NCI-H2196 treated with DMSO at 0.1 percent for 48 hours (cell line): ENCODE measurements around the gene SRGAP2C.
"Not testable (repeated sequence)": the region's sequence is repeated elsewhere in the genome, so short reads cannot be mapped to it uniquely, and the experiment has no call there.

ENCODE experiments used
- DNase-seq: peaks from one replicate; lab custom pipeline; 2025; ENCODE audit not compliant: unreplicated experiment; lab: John Stamatoyannopoulos, UW

SRGAP2C gene

GRCh38 chr1:121226295-121226904 lies 41.6 kb downstream of the SRGAP2C start:
- not testable (repeated sequence) for DNase-seq

DNA sequence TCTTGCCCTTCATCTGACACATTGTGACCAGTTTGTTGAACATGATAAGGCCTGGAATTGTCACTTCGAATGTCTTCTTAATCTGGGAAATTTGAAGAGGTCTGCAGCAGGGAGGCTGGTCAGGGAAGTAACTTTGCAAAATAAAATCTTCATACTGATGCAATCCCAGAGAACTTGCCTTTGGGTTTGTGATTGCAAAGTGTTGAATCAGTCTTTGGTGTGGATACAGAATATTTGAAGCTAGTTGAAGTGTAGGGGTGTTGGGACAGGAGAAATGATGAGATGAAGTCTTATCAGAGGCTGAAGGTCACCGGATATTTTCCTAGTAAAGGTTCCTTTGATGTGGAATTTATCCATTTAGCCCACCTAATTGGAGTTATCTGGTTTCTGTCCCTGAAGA lies 42.1 kb downstream of the SRGAP2C start:
- not testable (repeated sequence) for DNase-seq

DNA sequence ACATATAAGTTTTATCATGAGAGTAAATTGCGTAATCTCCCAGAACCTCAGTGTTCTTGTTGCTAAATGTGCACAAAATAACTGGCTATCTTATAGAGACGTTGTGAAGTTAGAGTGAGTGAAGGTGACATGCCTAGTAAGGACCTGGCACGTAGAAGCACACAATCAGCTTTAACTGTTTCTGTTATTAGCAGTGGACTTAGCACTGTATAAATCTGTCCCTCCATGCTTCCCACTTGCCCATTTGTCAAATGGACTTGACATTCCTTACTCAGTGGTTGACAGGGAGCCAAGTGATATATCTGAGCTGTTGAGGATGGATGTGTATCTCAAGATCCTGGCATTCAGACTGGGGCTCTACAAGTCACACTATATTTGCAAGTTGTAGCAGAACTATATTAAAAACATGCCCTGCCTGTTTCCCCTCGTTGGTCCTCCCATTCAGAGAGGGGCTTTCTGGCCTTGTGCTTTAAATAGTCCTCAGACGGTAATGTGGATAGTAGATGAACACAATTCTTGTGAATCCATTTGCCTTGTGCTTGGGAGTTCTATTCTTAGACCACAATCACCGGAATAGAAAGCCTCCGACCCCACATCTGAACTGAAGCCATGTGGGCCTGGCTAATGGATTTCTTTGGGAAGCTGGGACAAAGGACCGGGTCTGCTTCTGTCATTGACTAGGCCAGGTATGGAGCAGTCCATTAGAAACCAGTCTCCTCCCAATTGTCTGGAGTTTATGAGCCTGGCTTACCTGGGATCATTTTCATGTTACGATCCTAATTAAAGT lies 43.0 kb downstream of the SRGAP2C start:
- not testable (repeated sequence) for DNase-seq

- DNase-seq = not testable (repeated sequence)
These were observed 45.9 kb downstream of the SRGAP2C start for GRCh38 chr1:121230636-121231035.

GRCh38 chr1:121232445-121233125 lies 47.8 kb downstream of the SRGAP2C start:
- not testable (repeated sequence) for DNase-seq

DNA sequence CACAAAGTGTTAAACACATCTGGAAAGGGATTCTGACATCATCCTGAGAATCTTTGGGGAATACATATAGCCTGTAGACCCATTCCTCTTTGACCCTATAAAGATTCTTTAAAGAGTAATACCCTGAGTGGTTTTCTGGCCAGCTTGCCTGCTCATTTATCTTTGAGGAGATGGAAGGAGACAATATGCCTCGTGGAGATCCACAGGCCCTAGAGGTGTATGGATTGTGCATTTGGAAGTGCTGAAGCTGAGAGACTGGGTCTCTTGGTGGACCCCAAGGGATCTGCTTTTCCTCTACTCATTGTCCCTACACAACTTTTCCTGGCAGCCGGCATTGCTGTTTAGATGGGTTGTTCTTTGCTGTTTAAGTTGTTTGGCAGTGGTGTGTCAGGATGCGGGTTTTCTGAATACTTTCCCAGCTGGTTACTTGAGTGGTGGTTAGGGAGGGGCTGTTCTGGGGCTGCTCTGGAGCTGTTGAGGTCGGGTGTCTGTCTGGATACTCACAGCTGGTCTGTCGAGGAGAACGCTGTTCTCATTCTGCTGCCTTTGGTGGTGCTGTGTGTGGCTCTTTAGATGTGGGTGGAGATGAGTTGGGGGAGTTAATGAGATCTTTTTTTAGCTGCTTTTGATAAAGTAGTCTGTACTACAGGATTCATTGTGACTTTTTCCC lies 49.5 kb downstream of the SRGAP2C start:
- not testable (repeated sequence) for DNase-seq

DNA sequence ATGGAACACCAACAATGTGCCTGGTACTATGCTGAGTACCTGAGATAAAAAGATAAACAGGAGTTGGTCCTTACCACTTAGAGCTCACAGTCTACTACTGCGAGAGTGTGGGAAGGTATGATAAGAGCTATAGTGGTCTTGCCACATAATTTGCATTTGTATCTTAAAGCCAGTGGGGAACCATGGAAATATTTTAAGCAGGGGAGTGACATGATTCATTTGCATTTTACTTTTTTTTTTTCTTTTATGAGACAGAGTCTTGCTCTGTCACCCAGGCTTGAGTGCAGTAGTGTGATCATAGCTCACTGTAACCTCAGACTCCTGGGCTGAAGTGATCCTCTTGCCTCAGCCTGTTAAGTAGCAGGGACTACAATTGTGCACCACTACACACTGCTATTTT lies 53.6 kb downstream of the SRGAP2C start:
- DNase-seq = not testable (repeated sequence)

DNA sequence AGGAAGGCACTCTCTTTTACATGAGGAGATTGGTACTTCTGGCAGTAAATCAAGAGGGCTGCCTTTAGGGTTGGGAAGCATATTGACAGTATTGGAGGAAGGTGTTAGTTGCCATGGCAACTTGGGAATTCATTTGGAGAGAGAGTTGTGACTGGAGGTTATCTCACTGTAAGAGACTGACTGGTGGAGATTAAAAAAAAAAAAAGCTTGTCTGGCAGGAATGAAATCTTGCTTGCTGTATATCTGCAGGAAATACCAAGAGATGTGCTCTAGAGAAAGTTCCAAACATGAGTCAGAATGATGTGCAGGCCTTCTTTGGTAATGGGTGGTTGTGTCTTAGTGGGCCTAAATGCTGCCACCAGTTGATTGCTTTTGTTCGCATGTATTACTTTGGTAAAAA lies 59.1 kb downstream of the SRGAP2C start:
- not testable (repeated sequence) for DNase-seq

GRCh38 chr1:121246399-121246798 lies 61.6 kb downstream of the SRGAP2C start:
- not testable (repeated sequence) for DNase-seq

DNA sequence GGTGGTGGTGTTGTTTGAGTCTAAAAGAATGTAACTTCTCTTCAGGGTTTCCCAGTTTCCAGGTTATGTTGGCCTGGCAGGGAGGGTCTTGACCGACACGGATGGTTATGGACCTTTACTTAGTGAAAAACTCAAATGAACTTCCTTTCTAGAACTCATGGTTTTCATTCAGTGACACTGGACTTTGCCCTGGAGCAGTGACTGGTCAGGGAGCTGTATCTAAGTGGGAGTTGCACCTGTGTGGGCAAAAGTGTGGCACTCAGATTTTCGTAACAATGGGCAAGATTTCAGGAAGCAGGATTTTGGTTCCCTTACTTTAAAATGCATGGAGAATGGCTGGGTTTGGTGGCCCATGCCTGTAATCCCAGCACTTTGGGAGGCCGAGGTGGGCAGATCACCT lies 67.9 kb downstream of the SRGAP2C start:
- DNase-seq = not testable (repeated sequence)

DNA sequence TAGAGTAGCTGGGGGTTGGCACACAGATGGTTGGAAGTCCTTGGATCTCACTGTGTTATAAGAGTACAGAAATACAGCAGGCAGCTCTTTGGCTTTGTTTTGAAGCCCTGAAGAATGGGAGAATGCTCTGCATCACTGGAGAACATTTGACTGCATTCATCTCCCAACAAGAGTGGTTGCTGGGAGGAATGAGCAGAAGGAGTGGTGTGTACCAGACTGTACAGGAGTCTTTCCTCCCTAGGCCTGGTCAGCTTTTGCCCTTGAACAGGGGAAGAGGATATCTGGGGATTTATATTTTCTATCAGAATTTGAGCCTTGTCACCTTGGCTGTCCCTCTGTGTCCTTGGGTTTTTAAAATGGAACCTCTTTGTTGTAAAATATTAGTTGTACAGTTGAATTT lies 69.8 kb downstream of the SRGAP2C start:
- not testable (repeated sequence) for DNase-seq

DNA sequence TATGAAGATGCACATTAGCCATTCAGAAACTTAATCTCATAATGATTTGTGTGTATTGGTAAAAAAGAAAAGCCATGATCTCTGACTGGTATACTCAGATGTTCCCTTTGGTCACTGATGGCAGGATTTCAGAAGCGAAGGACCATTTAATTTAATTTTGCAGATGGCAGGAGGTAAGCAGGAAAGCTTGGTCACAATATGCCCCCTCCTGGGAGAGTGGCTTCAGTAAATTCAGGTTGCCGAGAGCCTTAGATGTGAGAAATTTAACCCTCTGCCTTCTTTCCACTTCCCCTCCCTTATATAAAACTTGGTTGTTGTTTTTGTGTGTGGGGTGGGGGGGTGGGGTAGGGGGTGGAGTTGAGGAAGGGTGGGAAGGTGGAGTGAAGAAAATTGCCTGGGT lies 72.9 kb downstream of the SRGAP2C start:
- DNase-seq = not testable (repeated sequence)

DNA sequence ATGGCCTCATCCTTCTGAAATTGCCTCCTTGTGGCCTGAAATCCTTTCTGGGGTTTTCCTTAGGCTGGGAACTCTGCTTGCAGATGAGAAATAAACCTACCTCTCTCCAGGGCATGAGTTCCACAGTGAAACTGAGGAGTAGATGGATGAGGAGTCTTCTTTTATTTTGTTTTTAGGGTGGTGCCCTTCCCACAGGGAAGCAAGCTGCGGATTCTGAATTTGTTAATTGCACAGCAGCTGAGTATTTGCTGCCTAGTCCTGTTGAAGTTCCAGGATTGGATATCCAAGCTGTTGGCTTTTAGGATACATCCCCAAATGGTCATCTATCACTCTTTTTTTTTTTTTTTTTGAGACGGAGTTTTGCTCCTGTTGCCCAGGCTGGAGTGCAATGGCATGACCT lies 73.4 kb downstream of the SRGAP2C start:
- not testable (repeated sequence) for DNase-seq

- DNase-seq = not testable (repeated sequence)
These were observed 75.4 kb downstream of the SRGAP2C start for GRCh38 chr1:121260205-121260604.

GRCh38 chr1:121262163-121262562 lies 77.4 kb downstream of the SRGAP2C start:
- not testable (repeated sequence) for DNase-seq

- not testable (repeated sequence) for DNase-seq
These were observed 79.0 kb downstream of the SRGAP2C start for GRCh38 chr1:121263789-121264244.

DNA sequence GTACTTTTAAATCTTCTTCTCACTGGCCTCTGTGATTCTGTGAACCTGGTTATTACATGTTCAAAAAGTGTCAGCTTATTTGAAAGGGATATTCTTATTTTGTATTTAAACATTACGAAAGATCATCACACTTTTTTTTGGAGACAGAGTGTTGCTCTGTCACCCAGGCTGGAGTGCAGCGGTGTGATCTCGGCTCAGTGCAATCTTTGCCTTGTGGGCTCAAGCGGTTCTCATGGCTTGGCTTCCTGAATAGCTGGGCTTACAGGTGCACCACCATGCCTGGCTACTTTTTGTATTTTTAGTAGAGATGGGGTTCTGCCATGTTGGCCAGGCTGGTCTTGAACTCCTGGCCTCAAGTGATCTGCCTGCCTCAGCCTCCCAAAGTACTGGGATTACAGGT lies 82.3 kb downstream of the SRGAP2C start:
- not testable (repeated sequence) for DNase-seq

DNA sequence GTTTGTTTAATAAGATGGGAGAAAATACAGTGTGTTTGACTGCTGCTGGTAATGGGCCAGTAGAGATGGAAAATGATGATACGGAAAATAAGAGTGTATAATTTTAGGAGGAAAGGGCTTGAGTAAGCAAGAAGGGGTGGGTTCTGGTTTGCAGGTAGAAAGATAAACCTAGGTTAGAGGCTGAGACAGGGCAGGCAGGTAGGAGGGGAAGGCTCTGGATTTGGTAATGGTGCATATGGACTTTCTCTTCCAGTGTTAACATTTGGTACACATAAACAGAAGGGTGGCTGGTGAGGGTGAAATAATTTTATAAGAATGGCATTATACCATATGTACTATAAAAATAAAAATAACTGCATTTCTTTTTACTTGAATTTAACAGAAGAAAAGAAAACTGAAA lies 84.5 kb downstream of the SRGAP2C start:
- DNase-seq = not testable (repeated sequence)

DNA sequence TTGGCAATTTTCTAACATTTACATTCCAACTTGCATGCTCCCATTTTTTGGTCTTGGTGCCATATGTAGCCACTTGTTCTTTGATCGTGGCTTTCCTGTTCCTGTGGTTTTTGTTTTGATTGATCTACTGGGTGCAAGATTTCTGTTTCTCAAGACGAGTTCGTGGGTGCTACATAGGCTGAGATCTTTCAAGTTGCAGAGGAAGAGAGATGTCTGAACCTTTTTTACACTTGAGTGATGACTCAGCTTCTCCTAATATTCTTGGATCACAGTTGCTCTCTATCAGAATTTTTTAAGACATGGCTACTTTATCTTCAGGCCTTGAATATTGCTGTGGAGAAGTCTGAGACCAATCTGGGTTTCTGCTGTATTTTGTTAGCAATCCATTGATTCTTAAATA lies 85.2 kb downstream of the SRGAP2C start:
- not testable (repeated sequence) for DNase-seq

DNA sequence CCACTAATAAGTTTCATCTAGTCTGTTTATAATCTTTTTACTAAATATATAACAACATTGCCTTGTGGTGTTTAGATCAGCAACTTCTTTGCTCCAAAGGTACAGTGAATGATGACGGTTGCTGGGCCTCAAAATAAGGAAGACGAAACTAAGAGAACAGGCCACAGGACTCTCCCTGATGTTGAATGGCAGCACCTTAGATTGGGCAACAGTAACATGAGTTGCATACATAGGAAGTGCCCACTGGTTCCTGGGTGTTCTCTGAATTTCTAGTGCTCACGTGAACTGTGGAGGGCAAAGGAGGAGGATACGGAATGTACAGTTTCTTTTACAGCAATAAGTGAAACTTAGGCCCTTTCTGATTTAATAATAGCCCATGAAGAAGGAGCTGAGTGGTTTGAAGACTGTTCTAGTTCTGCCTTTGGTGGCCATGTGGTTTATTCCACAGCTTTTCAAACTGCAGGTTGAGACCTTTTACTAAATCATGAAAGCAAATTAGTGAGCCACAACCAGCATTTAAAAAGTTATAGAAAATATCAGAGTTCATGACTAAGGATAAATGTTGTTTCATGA lies 86.5 kb downstream of the SRGAP2C start:
- DNase-seq = not testable (repeated sequence)

DNA sequence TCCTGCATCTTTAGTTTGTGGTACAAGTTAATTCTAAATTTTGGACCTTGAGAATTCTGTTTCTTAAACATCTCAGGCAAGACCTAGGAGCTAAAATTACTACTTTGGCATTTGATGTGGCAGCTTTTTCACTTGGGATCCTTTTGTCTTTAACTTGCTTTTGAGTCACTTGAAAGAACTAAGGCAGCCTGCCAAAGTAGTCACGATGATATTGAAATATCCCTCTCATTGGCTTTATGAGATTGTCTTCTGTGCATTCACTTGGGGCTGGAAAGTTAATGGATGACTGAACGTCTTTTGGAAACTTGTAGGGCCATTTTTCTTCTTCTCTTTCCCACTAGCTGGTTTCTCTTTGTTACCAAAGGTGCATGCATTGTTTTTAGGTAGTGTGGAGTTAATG lies 90.7 kb downstream of the SRGAP2C start:
- not testable (repeated sequence) for DNase-seq
